ENCODE data around the gene PTPRN2. TPM values are rescaled to one million over a fixed set of nuclear protein-coding genes. Genes with fewer than 3 reads are reported as not detected.

The PTPRN2 gene
- total and polyA plus RNA-seq, 8 donors, result 4.9 to 136 (median 46.8) TPM

- Histone ChIP-seq H3K9me3 (peaks cover 0 to 50% (median 17%) of the 10 kb centered on the region in 4 donors), H3K4me1 (no peaks in the 10 kb centered on the region), H3K4me3 (no peak overlapping the region), H3K27ac (no peak overlapping the region), H3K27me3 (no peaks in the 10 kb centered on the region), H3K36me3 (peaks cover 0 to 7% (median 3%) of the 10 kb centered on the region in 4 donors)
- TF ChIP-seq EP300 (IDR thresholded peaks at IDR 0.05), result no peak
- no peak for TF ChIP-seq CTCF (IDR thresholded peaks at IDR 0.05)
- no peak for TF ChIP-seq POLR2A (IDR thresholded peaks at IDR 0.05)
- DNase-seq, result no peak
- intact Hi-C loops (cut with DNase I; ENCODE audit: low total_unique reads), result no loop called here
- 86 to 93% (median 91%) methylated on average over 8 to 28 of the region's 28 CpGs for WGBS, 5 donors
Observed at GRCh38 chr7:158192184-158192835, 395.3 kb downstream of the PTPRN2 start.

GRCh38 chr7:158191671-158192070 lies 396.0 kb downstream of the PTPRN2 start:
- intact Hi-C loops (cut with DNase I; ENCODE audit: low total_unique reads), result no loop called here
- Histone ChIP-seq H3K27ac (no peak overlapping the region), H3K9me3 (peaks cover 0 to 50% (median 17%) of the 10 kb centered on the region in 4 donors), H3K27me3 (no peaks in the 10 kb centered on the region), H3K4me3 (no peak overlapping the region), H3K36me3 (peaks cover 0 to 7% (median 3%) of the 10 kb centered on the region in 4 donors), H3K4me1 (no peaks in the 10 kb centered on the region)
- TF ChIP-seq POLR2AphosphoS5 (IDR thresholded peaks at IDR 0.05) (no peak), POLR2A (IDR thresholded peaks at IDR 0.05) (no peak), EP300 (IDR thresholded peaks at IDR 0.05) (no peak), CTCF (IDR thresholded peaks at IDR 0.05) (no peak)
- 93 to 99% (median 96%) methylated on average over 7 to 8 of the region's 8 CpGs for WGBS, 5 donors
- DNase-seq, result no peak

- intact Hi-C loops (cut with DNase I; ENCODE audit: low total_unique reads), result no loop called here
- Histone ChIP-seq H3K27ac (no peak overlapping the region), H3K27me3 (no peaks in the 10 kb centered on the region), H3K9me3 (peaks cover 0 to 41% (median 11%) of the 10 kb centered on the region in 4 donors), H3K36me3 (peaks cover 0 to 7% (median 3%) of the 10 kb centered on the region in 4 donors), H3K4me1 (no peaks in the 10 kb centered on the region), H3K4me3 (no peak overlapping the region)
- TF ChIP-seq POLR2AphosphoS5 (IDR thresholded peaks at IDR 0.05), result no peak
- TF ChIP-seq CTCF (IDR thresholded peaks at IDR 0.05), result no peak
- TF ChIP-seq EP300 (IDR thresholded peaks at IDR 0.05), result no peak
- 60 to 92% (median 85%) methylated on average over 1 to 11 of the region's 11 CpGs for WGBS, 5 donors
- DNase-seq, result no peak
Observed at GRCh38 chr7:158190756-158191155, 396.9 kb downstream of the PTPRN2 start.

- Histone ChIP-seq H3K4me1 (no peaks in the 10 kb centered on the region), H3K36me3 (peaks cover 0 to 7% (median 3%) of the 10 kb centered on the region in 4 donors), H3K9me3 (peaks cover 0 to 22% (median under 1%) of the 10 kb centered on the region in 4 donors), H3K4me3 (no peak overlapping the region), H3K27ac (no peak overlapping the region), H3K27me3 (no peaks in the 10 kb centered on the region)
- 94 to 98% (median 97%) methylated on average over 11 to 15 of the region's 15 CpGs for WGBS, 5 donors
- intact Hi-C loops (cut with DNase I; ENCODE audit: low total_unique reads), result no loop called here
- DNase-seq, result no peak
- TF ChIP-seq EP300 (IDR thresholded peaks at IDR 0.05) (no peak), CTCF (IDR thresholded peaks at IDR 0.05) (no peak), POLR2AphosphoS5 (IDR thresholded peaks at IDR 0.05) (no peak), POLR2A (IDR thresholded peaks at IDR 0.05) (no peak)
Observed at GRCh38 chr7:158188676-158189075, 398.9 kb downstream of the PTPRN2 start.
